ENCODE measurements around the gene PPP1R10.
"Not testable (repeated sequence)": the region's sequence is repeated elsewhere in the genome, so short reads cannot be mapped to it uniquely, and the experiment has no call there.

Gene PPP1R10

GRCh38 chr6:30616811-30617564 is at the start of gene PPP1R10:
TSS of gene PPP1R10 (minus strand) at chr6:30617243. CDS start at chr6:30609944, 7,299 bp downstream.
- H3K27ac ChIP-seq = peak within 1 kb of the TSS; percentile 97
- TF ChIP-seq CTCF (conservative IDR thresholded peaks at IDR 0.05) = no peak

GRCh38 chr6:30666300-30666699 is 49.3 kb upstream of the PPP1R10 start:
- not testable (repeated sequence) for H3K27ac ChIP-seq

GRCh38 chr6:30664994-30665767 is 48.1 kb upstream of the PPP1R10 start:
- H3K27ac ChIP-seq = no peak overlapping the region
- no peak for TF ChIP-seq CTCF (conservative IDR thresholded peaks at IDR 0.05)

GRCh38 chr6:30657922-30658321 is 40.9 kb upstream of the PPP1R10 start:
- not testable (repeated sequence) for H3K27ac ChIP-seq

GRCh38 chr6:30657454-30657853 is 40.4 kb upstream of the PPP1R10 start:
- no peak for TF ChIP-seq CTCF (conservative IDR thresholded peaks at IDR 0.05)
- H3K27ac ChIP-seq = no peak overlapping the region

GRCh38 chr6:30656513-30656912 is 39.5 kb upstream of the PPP1R10 start:
- TF ChIP-seq CTCF (conservative IDR thresholded peaks at IDR 0.05) = no peak
- no peak overlapping the region for H3K27ac ChIP-seq

- no peak for TF ChIP-seq CTCF (conservative IDR thresholded peaks at IDR 0.05)
- no peak overlapping the region for H3K27ac ChIP-seq
Measured at GRCh38 chr6:30655743-30656094, 38.7 kb upstream of the PPP1R10 start.

- no peak overlapping the region for H3K27ac ChIP-seq
- no peak for TF ChIP-seq CTCF (conservative IDR thresholded peaks at IDR 0.05)
Measured at GRCh38 chr6:30654798-30655742, 38.0 kb upstream of the PPP1R10 start.

All from VCaP (cell line).